Head of caudate nucleus (tissue), 42 donors: ENCODE measurements around the gene CENPB.
"Not testable (repeated sequence)": the region's sequence is repeated elsewhere in the genome, so short reads cannot be mapped to it uniquely, and the experiment has no call there.

Experiments
- DNase-seq, 42 donors: peaks; one replicate each; pipeline versions ENCODE4 v3.0.0 to v3.0.0-alpha.2; 2020 to 2021; ENCODE audit warnings: mixed read lengths in 7 of 42
- intact Hi-C: fragments of 100-400 bp; cut with DNase I; formaldehyde crosslinking; loops from one replicate; pipeline ENCODE4 v1.15.0; 2022

The CENPB gene

GRCh38 chr20:3796477-3797225, 10.1 kb upstream of the CENPB start:
- peak in 1 of 42 donors; percentile 54 for DNase-seq
- intact Hi-C loops = loop anchor here (2.0 kb wide), 1 partner anchor 14 kb away; no protein-coding TSS in a partner anchor

- intact Hi-C loops = loop anchor here (2.0 kb wide), 1 partner anchor 15 kb away; no protein-coding TSS in a partner anchor
- DNase-seq = peak; percentile 93 to 98 (median 96)
Observed at GRCh38 chr20:3795511-3796468, 9.2 kb upstream of the CENPB start, which contains the start of gene CDC25B. CDC25B (plus strand) TSS chr20:3796310; CDS start chr20:3796532, 222 bp downstream.

- intact Hi-C loops = no loop called here
- no peak for DNase-seq
Observed at GRCh38 chr20:3794701-3795420, 8.3 kb upstream of the CENPB start.

DNA sequence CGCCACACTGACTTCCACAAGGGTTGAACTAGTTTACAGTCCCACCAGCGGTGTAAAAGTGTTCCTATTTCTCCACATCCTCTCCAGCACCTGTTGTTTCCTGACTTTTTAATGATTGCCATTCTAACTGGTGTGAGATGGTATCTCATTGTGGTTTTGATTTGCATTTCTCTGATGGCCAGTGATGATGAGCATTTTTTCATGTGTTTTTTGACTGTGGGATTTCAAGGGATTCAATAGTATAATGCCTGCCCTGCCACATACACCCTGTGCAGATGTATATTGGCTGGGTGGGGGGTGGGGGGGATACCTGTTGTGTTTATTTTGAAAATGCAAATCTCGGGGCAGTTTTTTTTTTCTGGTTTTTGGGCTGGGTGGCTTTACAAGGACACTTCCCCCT, 7.6 kb upstream of the CENPB start:
- intact Hi-C loops = not testable (repeated sequence)

GRCh38 chr20:3789201-3789600, 2.7 kb upstream of the CENPB start:
- not testable (repeated sequence) for DNase-seq
- intact Hi-C loops = loop anchor here (10.0 kb wide), 1 partner anchor 226 kb away; the partner anchor contains the start of gene RNF24

More for the DNA sequence above, 7.6 kb upstream of the CENPB start:
- not testable (repeated sequence) for DNase-seq

DNA sequence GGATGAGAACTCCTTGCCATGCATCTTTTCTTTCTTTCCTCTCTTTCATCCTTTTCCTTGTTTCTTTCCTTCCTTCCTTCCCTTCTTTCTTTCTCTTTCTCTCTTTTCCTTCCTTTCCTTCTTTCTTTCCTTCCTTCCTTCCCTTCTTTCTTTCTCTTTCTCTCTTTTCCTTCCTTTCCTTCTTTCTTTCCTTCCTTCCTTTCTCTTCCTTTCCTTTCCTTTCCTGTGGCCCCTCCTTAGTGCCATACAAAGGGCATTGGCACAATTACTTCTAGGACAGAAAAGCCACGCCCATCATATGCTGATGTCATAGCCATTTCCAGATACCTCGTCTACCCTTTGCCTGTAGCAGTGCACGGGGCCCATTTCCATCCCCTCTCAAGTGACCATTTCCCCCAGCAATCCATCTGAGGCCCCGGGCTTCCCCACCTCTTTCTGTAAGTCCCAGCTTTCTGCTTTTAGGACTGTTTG, 2.2 kb upstream of the CENPB start:
- intact Hi-C loops = loop anchor here (10.0 kb wide), 1 partner anchor 226 kb away; the partner anchor contains the start of gene RNF24
- no peak for DNase-seq

DNA sequence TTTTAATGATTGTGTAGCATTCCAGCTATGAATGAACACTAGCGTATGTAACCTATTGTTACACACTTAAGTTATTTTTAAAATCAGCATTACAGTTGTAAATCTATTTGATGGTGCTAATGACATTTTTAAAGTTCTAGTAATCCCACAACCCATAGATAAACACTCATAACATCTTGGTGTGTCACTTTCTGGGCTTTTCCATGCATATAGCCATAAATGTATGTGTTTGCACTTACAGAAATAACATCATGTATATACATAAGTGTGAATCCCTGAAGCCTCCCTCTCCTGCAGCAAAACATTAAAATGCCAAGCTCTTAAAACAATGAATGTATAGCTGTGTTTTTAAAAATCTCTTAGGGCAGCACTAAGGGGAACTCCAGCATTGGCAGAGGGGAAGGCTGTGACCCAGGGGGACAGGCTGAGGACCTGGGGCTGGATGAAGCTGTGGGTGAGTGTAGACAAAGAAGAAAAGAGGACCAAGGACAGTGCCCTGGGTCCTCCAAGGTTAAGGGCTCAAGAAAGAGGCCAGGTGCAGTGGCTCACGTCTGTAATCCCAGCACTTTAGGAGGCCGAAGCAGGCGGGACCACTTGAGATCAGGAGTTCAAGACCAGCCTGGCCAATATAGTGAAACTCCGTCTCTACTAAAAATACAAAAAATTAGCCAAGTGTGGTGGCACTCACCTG, 929 bp upstream of the CENPB start:
- peak in 1 of 42 donors; percentile 40 for DNase-seq
- intact Hi-C loops = loop anchor here (10.0 kb wide), 1 partner anchor 227 kb away; the partner anchor contains the start of gene RNF24

GRCh38 chr20:3786126-3786484, 435 bp downstream of the CENPB start:
- intact Hi-C loops = loop anchor here (10.0 kb wide), 1 partner anchor 229 kb away; the partner anchor contains the start of gene RNF24
- DNase-seq = peak in 31 of 42 donors; percentile 21 to 75 (median 55)

- peak in 1 of 42 donors; percentile 42 for DNase-seq
- intact Hi-C loops = loop anchor here (2.0 to 10.0 kb wide), 2 partner anchors 35 to 229 kb away; partner anchors contain the start of genes AP5S1 and RNF24
Observed at GRCh38 chr20:3785240-3786125, 1.1 kb downstream of the CENPB start.

DNA sequence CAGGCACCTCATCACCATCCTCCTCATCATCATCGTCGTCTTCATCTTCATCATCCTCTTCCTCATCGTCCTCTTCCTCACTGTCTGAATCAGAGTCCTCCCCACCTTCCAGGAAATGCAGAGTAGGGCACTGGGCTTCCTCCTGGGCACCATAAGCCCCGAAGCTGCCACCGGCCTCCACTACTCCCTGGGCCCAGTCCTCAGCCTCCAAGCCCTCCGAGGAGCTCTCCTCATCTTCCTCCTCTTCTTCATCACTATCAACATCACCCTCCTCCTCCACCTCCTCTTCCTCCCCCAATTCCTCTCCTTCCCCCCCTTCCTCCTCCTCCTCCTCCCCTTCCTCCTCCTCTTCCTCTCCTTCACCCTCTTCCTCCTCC, 1.7 kb downstream of the CENPB start:
- DNase-seq = no peak
- intact Hi-C loops = loop anchor here (2.0 to 10.0 kb wide), 2 partner anchors 36 to 230 kb away; partner anchors contain the start of genes AP5S1 and RNF24

DNA sequence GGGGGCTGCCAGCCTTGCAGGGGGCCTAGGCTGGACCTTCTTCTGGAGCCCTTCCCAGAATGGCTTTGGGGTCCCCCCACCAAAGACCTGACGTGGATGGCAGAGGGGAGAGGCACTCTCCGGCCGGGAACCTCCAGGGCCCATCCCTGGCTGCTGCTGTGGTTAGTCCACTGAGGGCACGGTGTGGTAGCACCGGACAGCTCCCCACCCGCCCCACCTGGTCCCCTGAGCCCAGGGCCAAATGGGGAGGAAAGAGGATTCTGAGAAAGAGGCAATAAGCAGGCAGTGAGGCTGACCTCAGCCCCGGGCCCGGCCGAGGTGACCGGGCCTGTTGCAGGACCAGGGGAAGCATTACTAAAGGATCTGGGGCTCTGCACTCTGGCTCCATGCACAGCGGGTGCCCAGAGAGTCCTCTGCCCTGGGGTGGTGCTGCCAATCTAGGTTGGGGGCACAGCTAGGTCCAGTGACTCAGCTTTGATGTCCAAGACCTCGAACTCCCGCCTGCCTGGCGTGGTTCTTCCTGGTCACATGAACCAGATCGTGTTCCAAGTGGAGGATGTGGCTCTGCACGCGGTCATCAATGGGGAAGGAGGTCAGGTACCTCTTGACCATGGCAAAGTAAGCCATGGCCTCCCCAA, 2.2 kb downstream of the CENPB start:
- intact Hi-C loops = loop anchor here (2.0 to 10.0 kb wide), 2 partner anchors 36 to 230 kb away; partner anchors contain the start of genes AP5S1 and RNF24
- peak in 1 of 42 donors; percentile 39 for DNase-seq

DNA sequence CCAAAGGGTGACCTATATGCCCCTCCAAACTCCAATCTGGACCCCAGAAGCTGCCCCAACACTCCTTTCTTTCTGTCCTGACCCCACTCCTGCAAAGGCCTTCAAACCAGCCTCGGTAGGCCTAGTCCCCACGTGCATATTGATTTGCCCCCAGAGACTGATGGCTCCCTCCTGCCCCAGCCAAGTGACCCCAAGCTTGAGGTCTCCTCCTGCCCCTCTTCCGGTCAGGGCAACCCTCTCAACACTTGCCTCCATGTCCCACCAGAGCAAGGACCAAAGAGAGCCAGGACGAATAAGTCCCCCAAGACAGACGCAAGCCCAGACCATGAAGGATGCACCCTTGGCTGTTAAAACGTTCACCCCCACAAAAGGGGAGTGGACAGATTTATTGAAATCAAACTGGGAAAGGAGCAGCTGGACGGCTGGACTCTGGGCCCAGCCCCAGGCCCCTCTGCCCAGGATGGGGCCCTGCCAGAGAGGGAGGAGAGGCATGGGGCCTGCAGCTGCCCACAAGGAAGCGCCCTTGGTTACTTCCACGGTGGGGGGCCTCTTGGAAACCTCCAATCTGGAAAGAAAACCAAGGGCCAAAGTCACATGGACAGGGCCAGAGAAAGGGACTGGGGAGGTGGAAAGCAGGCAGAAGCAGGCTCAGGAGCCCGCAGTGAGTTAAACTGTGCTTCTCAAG, 2.9 kb downstream of the CENPB start:
- peak in 1 of 42 donors; percentile 40 for DNase-seq
- intact Hi-C loops = loop anchor here (2.0 to 10.0 kb wide), 2 partner anchors 37 to 231 kb away; partner anchors contain the start of genes AP5S1 and RNF24

- intact Hi-C loops = loop anchor here (10.0 kb wide), 1 partner anchor 232 kb away; the partner anchor contains the start of gene RNF24
- no peak for DNase-seq
Observed at GRCh38 chr20:3783068-3783489, 3.5 kb downstream of the CENPB start.

DNA sequence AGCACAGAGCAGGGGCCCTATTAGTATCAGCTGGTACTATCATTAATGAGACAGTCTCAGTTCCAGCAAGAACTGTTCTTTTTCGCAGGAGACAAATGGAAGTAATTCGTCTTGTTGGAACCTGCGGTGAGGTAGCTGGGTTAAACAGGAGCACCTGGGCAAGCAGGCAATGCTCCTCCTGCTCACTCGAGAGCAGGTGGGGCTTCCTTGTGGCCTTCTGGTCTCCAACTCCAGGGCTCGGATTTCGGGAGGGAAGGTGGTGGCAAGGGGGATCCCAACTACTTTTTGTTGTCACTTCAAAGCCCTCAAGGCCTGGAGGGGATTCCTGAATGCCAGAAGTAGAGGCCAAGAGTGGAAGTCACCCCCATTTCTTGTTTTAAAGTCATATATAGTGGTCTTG, 3.9 kb downstream of the CENPB start:
- no peak for DNase-seq
- intact Hi-C loops = loop anchor here (10.0 kb wide), 1 partner anchor 232 kb away; the partner anchor contains the start of gene RNF24
